OCI-LY3 (cell line): Measurements from ENCODE around the gene PSME4.

ENCODE experiments used
- H2AFZ ChIP-seq: fragments of 200-600, 300-600 bp; shearing (Covaris generic); 2 replicates; pipeline ENCODE4 v1.6.0; 2014; ENCODE audit warnings: antibody characterized with exemption, low read depth, low read length
- H3K27ac ChIP-seq: fragments of 200-600, 300-600 bp; sonication (generic); 2 replicates; pipeline ENCODE4 v1.5.1; 2014; ENCODE audit warnings: mild to moderate bottlenecking, low read length, moderate library complexity, mixed read lengths
- H3K27me3 ChIP-seq: fragments of 200-600, 300-600 bp; sonication (generic); 2 replicates; pipeline ENCODE4 v1.6.1; 2014; ENCODE audit warnings: low read depth, low read length, mixed read lengths
- H3K36me3 ChIP-seq: fragments of 200-600, 300-600 bp; sonication (generic); replicated peaks from 2 replicates; pipeline ENCODE3; 2014; ENCODE audit warnings: low read depth, low read length, mixed read lengths
- H3K4me1 ChIP-seq: fragments of 300-600, 200-600 bp; sonication (generic); 2 replicates; pipeline ENCODE4 v1.6.1; 2014; ENCODE audit warnings: low read length, mixed read lengths
- H3K4me2 ChIP-seq: fragments of 200-600, 300-600 bp; sonication (generic); 2 replicates; pipeline ENCODE4 v1.6.1; 2014; ENCODE audit warnings: low read length, mixed read lengths
- H3K4me3 ChIP-seq: fragments of 300-600, 200-600 bp; sonication (generic); 2 replicates; pipeline ENCODE4 v1.5.1; 2014; ENCODE audit warnings: antibody characterized with exemption, mild to moderate bottlenecking, low read length, moderate library complexity
- H3K79me2 ChIP-seq: fragments of 300-600, 200-600 bp; shearing (Covaris generic); 2 replicates; pipeline ENCODE4 v1.6.1; 2014; ENCODE audit warnings: mild to moderate bottlenecking, low read length, mixed read lengths
- H3K9ac ChIP-seq: fragments of 300-600, 200-600 bp; shearing (Covaris generic); 2 replicates; pipeline ENCODE4 v1.6.0; 2014; ENCODE audit warnings: mild to moderate bottlenecking, low read length, moderate library complexity
- H3K9me3 ChIP-seq: fragments of 200-600, 300-600 bp; shearing (Covaris generic); 2 replicates; pipeline ENCODE4 v1.6.1; 2014; ENCODE audit warnings: low read length, mixed read lengths; ENCODE audit not compliant: insufficient read depth
- H4K20me1 ChIP-seq: fragments of 200-600, 300-600 bp; sonication (generic); 2 replicates; pipeline ENCODE4 v1.6.1; 2016; ENCODE audit warnings: low read length, mixed read lengths; ENCODE audit not compliant: insufficient read depth
- EZH2phosphoT487 ChIP-seq: fragments of 200-600 bp; shearing (Covaris generic); IDR thresholded peaks from 2 replicates; pipeline ENCODE4 v1.6.1; 2018; ENCODE audit warnings: antibody characterized with exemption, mixed run types, low read depth
- TF ChIP-seq, protein P1 (sequence below): fragments of 200-600, 300-600 bp; sonication (generic); IDR thresholded peaks from 2 replicates; pipeline ENCODE4 v1.5.1; 2014; ENCODE audit warnings: antibody characterized with exemption, low read length, low read depth

The PSME4 gene

DNA sequence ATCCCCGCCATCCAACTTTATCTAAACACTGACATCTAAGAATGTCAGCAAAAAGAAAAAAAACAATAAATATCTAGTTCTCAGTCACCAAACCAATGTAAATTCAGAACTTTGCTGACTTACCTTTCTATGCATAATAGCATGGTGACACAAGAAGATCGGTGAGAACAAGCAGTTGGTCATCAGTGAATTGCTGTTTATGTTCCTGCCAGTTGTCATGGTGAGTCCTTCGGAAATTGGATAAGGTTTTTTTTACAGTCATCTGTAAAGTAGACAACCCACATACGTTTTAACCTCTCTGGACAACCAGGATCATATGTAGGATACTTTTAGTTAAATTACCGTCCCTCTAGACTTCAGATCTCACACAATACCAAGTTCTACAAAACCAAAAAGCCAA lies 104.8 kb downstream of the PSME4 start:
- peaks cover 33% of the 10 kb centered on the region for H3K36me3 ChIP-seq
- H3K9me3 ChIP-seq: no peaks in the 10 kb centered on the region
- H4K20me1 ChIP-seq: no peaks in the 10 kb centered on the region
- H3K4me3 ChIP-seq: no peak overlapping the region
- no peak overlapping the region for H3K9ac ChIP-seq
- no peaks in the 10 kb centered on the region for H3K79me2 ChIP-seq
- H2AFZ ChIP-seq: no peak overlapping the region
- H3K27ac ChIP-seq: no peak overlapping the region
- peaks cover 6% of the 10 kb centered on the region for H3K4me1 ChIP-seq
- no peaks in the 10 kb centered on the region for H3K27me3 ChIP-seq
- H3K4me2 ChIP-seq: no peak overlapping the region
- TF ChIP-seq, protein P1, sequence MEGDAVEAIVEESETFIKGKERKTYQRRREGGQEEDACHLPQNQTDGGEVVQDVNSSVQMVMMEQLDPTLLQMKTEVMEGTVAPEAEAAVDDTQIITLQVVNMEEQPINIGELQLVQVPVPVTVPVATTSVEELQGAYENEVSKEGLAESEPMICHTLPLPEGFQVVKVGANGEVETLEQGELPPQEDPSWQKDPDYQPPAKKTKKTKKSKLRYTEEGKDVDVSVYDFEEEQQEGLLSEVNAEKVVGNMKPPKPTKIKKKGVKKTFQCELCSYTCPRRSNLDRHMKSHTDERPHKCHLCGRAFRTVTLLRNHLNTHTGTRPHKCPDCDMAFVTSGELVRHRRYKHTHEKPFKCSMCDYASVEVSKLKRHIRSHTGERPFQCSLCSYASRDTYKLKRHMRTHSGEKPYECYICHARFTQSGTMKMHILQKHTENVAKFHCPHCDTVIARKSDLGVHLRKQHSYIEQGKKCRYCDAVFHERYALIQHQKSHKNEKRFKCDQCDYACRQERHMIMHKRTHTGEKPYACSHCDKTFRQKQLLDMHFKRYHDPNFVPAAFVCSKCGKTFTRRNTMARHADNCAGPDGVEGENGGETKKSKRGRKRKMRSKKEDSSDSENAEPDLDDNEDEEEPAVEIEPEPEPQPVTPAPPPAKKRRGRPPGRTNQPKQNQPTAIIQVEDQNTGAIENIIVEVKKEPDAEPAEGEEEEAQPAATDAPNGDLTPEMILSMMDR: no peak
- no peak for TF ChIP-seq EZH2phosphoT487

- Histone ChIP-seq H3K4me2 (no peak overlapping the region), H3K9me3 (no peaks in the 10 kb centered on the region)
- no peak for TF ChIP-seq EZH2phosphoT487
- TF ChIP-seq, protein P1: no peak
These were observed 105.5 kb downstream of the PSME4 start for GRCh38 chr2:53865264-53865663.

GRCh38 chr2:53863538-53864227 lies 107.1 kb downstream of the PSME4 start:
- H3K36me3 ChIP-seq: peaks cover 29% of the 10 kb centered on the region
- no peak overlapping the region for H3K4me3 ChIP-seq
- no peak overlapping the region for H2AFZ ChIP-seq
- H3K27ac ChIP-seq: no peak overlapping the region
- no peak overlapping the region for H3K4me2 ChIP-seq
- H4K20me1 ChIP-seq: no peaks in the 10 kb centered on the region
- peaks cover 6% of the 10 kb centered on the region for H3K4me1 ChIP-seq
- no peaks in the 10 kb centered on the region for H3K79me2 ChIP-seq
- H3K27me3 ChIP-seq: no peaks in the 10 kb centered on the region
- no peaks in the 10 kb centered on the region for H3K9me3 ChIP-seq
- TF ChIP-seq EZH2phosphoT487: no peak
- TF ChIP-seq, protein P1: no peak
- H3K9ac ChIP-seq: no peak overlapping the region

More at GRCh38 chr2:53865264-53865663, 105.5 kb downstream of the PSME4 start:
- Histone ChIP-seq H2AFZ (no peak overlapping the region), H3K27me3 (no peaks in the 10 kb centered on the region), H3K4me3 (no peak overlapping the region), H4K20me1 (no peaks in the 10 kb centered on the region), H3K9ac (no peak overlapping the region), H3K27ac (no peak overlapping the region), H3K4me1 (peaks cover 6% of the 10 kb centered on the region), H3K36me3 (peaks cover 33% of the 10 kb centered on the region), H3K79me2 (no peaks in the 10 kb centered on the region)

- no peak overlapping the region for H3K27ac ChIP-seq
- no peaks in the 10 kb centered on the region for H3K27me3 ChIP-seq
- H4K20me1 ChIP-seq: no peaks in the 10 kb centered on the region
- H3K4me3 ChIP-seq: no peak overlapping the region
- no peak overlapping the region for H3K4me2 ChIP-seq
- no peak for TF ChIP-seq EZH2phosphoT487
- TF ChIP-seq, protein P1: no peak
- no peaks in the 10 kb centered on the region for H3K79me2 ChIP-seq
- no peak overlapping the region for H2AFZ ChIP-seq
- H3K36me3 ChIP-seq: peaks cover 25% of the 10 kb centered on the region
- H3K9ac ChIP-seq: no peak overlapping the region
- no peaks in the 10 kb centered on the region for H3K9me3 ChIP-seq
- no peaks in the 10 kb centered on the region for H3K4me1 ChIP-seq
These were observed 109.0 kb downstream of the PSME4 start for GRCh38 chr2:53861824-53862223.
